OCI-LY1 (cell line): ENCODE data around the gene MAML2.

Experiments used
- H2AFZ ChIP-seq: fragments of 200-600 bp; sonication (generic), shearing (Covaris generic); 2 replicates; pipeline ENCODE4 v1.6.0; 2014; ENCODE audit warnings: antibody characterized with exemption, mild to moderate bottlenecking, low read length
- H3F3A ChIP-seq: fragments of 200-600 bp; sonication (generic), shearing (Covaris generic); 2 replicates; pipeline ENCODE4 v1.6.0; 2014; ENCODE audit warnings: mild to moderate bottlenecking, antibody characterized with exemption, low read length, moderate library complexity; ENCODE audit not compliant: insufficient read depth
- H3K27ac ChIP-seq: fragments of 200-600 bp; sonication (generic); 2 replicates; pipeline ENCODE4 v1.5.1; 2014; ENCODE audit warnings: low read length, mixed run types, mild to moderate bottlenecking, low read depth; ENCODE audit not compliant: poor library complexity, severe bottlenecking
- H3K27me3 ChIP-seq: fragments of 200-600 bp; sonication (generic); 2 replicates; pipeline ENCODE4 v1.6.0; 2014; ENCODE audit warnings: antibody characterized with exemption, mild to moderate bottlenecking, low read length, moderate library complexity; ENCODE audit not compliant: insufficient read depth
- H3K36me3 ChIP-seq: fragments of 200-600 bp; sonication (generic); 2 replicates; pipeline ENCODE4 v1.6.1; 2014; ENCODE audit warnings: mild to moderate bottlenecking, antibody characterized with exemption, low read length, moderate library complexity, mixed read lengths; ENCODE audit not compliant: insufficient read depth
- H3K4me1 ChIP-seq: fragments of 200-600 bp; sonication (generic); 2 replicates; pipeline ENCODE4 v1.5.1; 2014; ENCODE audit warnings: mild to moderate bottlenecking, low read length, moderate library complexity; ENCODE audit not compliant: insufficient read depth, severe bottlenecking
- H3K4me2 ChIP-seq: fragments of 200-600 bp; sonication (generic), shearing (Covaris generic); 2 replicates; pipeline ENCODE4 v1.6.1; 2014; ENCODE audit warnings: low read length
- H3K4me3 ChIP-seq: fragments of 200-600 bp; sonication (generic); 2 replicates; pipeline ENCODE4 v1.5.1; 2014; ENCODE audit warnings: low read length, low read depth, mild to moderate bottlenecking, mixed read lengths; ENCODE audit not compliant: poor library complexity, severe bottlenecking
- H3K79me2 ChIP-seq: fragments of 200-600 bp; shearing (Covaris generic); 2 replicates; pipeline ENCODE4 v1.6.1; 2016; ENCODE audit warnings: mixed run types, low read length, mixed read lengths; ENCODE audit not compliant: insufficient read depth
- H3K9ac ChIP-seq: fragments of 200-600 bp; sonication (generic), shearing (Covaris generic); 2 replicates; pipeline ENCODE4 v1.6.1; 2014; ENCODE audit warnings: mild to moderate bottlenecking, low read length, mixed read lengths
- H3K9me2 ChIP-seq: fragments of 200-600 bp; sonication (generic), shearing (Covaris generic); 2 replicates; pipeline ENCODE4 v1.6.1; 2014; ENCODE audit warnings: low read depth, mild to moderate bottlenecking, low read length, mixed read lengths
- H3K9me3 ChIP-seq: fragments of 200-600 bp; shearing (Covaris generic); 2 replicates; pipeline ENCODE4 v1.6.1; 2014; ENCODE audit warnings: low read length, mixed read lengths
- H4K20me1 ChIP-seq: fragments of 200-600 bp; sonication (generic), shearing (Covaris generic); 2 replicates; pipeline ENCODE4 v1.6.0; 2016; ENCODE audit warnings: mild to moderate bottlenecking, low read length; ENCODE audit not compliant: insufficient read depth
- CTCF ChIP-seq: fragments of 200-600 bp; sonication (generic), shearing (Covaris generic); IDR thresholded peaks from 2 replicates; pipeline ENCODE4 v1.5.1; 2017; ENCODE audit warnings: mild to moderate bottlenecking, antibody characterized with exemption, low read length, moderate library complexity, mixed read lengths
- EZH2 ChIP-seq: fragments of 200-600 bp; sonication (generic), shearing (Covaris generic); IDR thresholded peaks from 2 replicates; pipeline ENCODE4 v1.8.0; 2017; ENCODE audit warnings: borderline replicate concordance, mixed run types, mild to moderate bottlenecking, antibody characterized with exemption, low read length, moderate library complexity, mixed read lengths

Gene MAML2

GRCh38 chr11:96159968-96160367 is 183.0 kb downstream of the MAML2 start:
- H3K27ac ChIP-seq = no peak overlapping the region
- no peak overlapping the region for H2AFZ ChIP-seq
- H3K9me3 ChIP-seq = no peaks in the 10 kb centered on the region
- H3K9ac ChIP-seq = no peak overlapping the region
- H3K79me2 ChIP-seq = no peaks in the 10 kb centered on the region
- H4K20me1 ChIP-seq = no peaks in the 10 kb centered on the region
- no peaks in the 10 kb centered on the region for H3K9me2 ChIP-seq
- no peaks in the 10 kb centered on the region for H3K27me3 ChIP-seq
- H3K4me3 ChIP-seq = no peak overlapping the region
- H3F3A ChIP-seq = no peaks in the 10 kb centered on the region
- TF ChIP-seq CTCF (no peak), EZH2 (no peak)
- peaks cover 19% of the 10 kb centered on the region for H3K4me1 ChIP-seq
- H3K36me3 ChIP-seq = no peaks in the 10 kb centered on the region
- H3K4me2 ChIP-seq = no peak overlapping the region

GRCh38 chr11:96158126-96158525 is 184.9 kb downstream of the MAML2 start:
- Histone ChIP-seq H2AFZ (no peak overlapping the region), H3K79me2 (no peaks in the 10 kb centered on the region), H3K9me2 (no peaks in the 10 kb centered on the region), H3K4me1 (peaks cover 19% of the 10 kb centered on the region), H3K36me3 (no peaks in the 10 kb centered on the region), H3K27me3 (no peaks in the 10 kb centered on the region), H3F3A (no peaks in the 10 kb centered on the region), H3K27ac (no peak overlapping the region), H3K4me3 (no peak overlapping the region), H3K9ac (no peak overlapping the region), H3K4me2 (no peak overlapping the region), H3K9me3 (no peaks in the 10 kb centered on the region), H4K20me1 (no peaks in the 10 kb centered on the region)
- TF ChIP-seq CTCF (no peak), EZH2 (no peak)

- no peak overlapping the region for H3K27ac ChIP-seq
- no peaks in the 10 kb centered on the region for H3K36me3 ChIP-seq
- peaks cover 19% of the 10 kb centered on the region for H3K4me1 ChIP-seq
- H3K79me2 ChIP-seq = no peaks in the 10 kb centered on the region
- no peak overlapping the region for H3K4me2 ChIP-seq
- no peaks in the 10 kb centered on the region for H3F3A ChIP-seq
- H3K9me2 ChIP-seq = no peaks in the 10 kb centered on the region
- TF ChIP-seq CTCF (no peak), EZH2 (no peak)
- H3K4me3 ChIP-seq = no peak overlapping the region
- no peak overlapping the region for H3K9ac ChIP-seq
- H3K9me3 ChIP-seq = no peaks in the 10 kb centered on the region
- no peak overlapping the region for H2AFZ ChIP-seq
- no peaks in the 10 kb centered on the region for H3K27me3 ChIP-seq
- no peaks in the 10 kb centered on the region for H4K20me1 ChIP-seq
Observed at GRCh38 chr11:96157517-96157873, 185.5 kb downstream of the MAML2 start.
